Activated CD8-positive, alpha-beta T cell treated with anti-CD3 and anti-CD28 coated beads, Interleukin-2, amount 10 ng/mL, durations not matched to agents 7 days and 5 days (primary cell): ENCODE measurements around the gene GSTO2. TPM values are rescaled to one million over a fixed set of nuclear protein-coding genes. Genes with fewer than 3 reads are reported as not detected.

ENCODE experiments used
- ATAC-seq: fragments of 150-1000 bp; cut with Tn5 transposase; one replicate; pipeline ENCODE4 v1.10.0; 2021; ENCODE audit warnings: moderate library complexity
- CTCF ChIA-PET: fragments of 350-600 bp; sonication (Branson Sonifier 250); formaldehyde crosslinking; loops from one replicate; lab custom pipeline; 2021; ENCODE audit warnings: antibody characterized with exemption; lab: Charles Lee
- POLR2A ChIA-PET: fragments of 350-600 bp; sonication (Branson Sonifier 250); formaldehyde crosslinking; loops from one replicate; lab custom pipeline; 2021; ENCODE audit warnings: antibody characterized with exemption; lab: Charles Lee
- DNase-seq: peaks from one replicate; pipeline ENCODE4 v3.0.0-alpha.2; 2020
- H3K27ac Mint-ChIP-seq: one replicate; pipeline ENCODE4 v1.8.0; 2021; ENCODE audit warnings: mild to moderate bottlenecking, mixed read lengths
- H3K27me3 Mint-ChIP-seq: one replicate; pipeline ENCODE4 v1.8.0; 2021; ENCODE audit warnings: low read depth, mixed read lengths
- H3K36me3 Mint-ChIP-seq: one replicate; pipeline ENCODE4 v1.8.0; 2021; ENCODE audit warnings: low read depth, mixed read lengths
- H3K4me1 Mint-ChIP-seq: one replicate; pipeline ENCODE4 v1.8.0; 2021; ENCODE audit warnings: low read depth, mixed read lengths
- H3K4me3 Mint-ChIP-seq: one replicate; pipeline ENCODE4 v1.8.0; 2021; ENCODE audit warnings: mild to moderate bottlenecking, mixed read lengths
- H3K9me3 Mint-ChIP-seq: one replicate; pipeline ENCODE4 v1.8.0; 2022; ENCODE audit warnings: mixed read lengths; ENCODE audit not compliant: insufficient read depth
- total RNA-seq, 2 experiments: library from RNA; stranded (reverse); gene quantifications; one replicate each; pipeline ENCODE4 v1.2.3, GENCODE V29; 2021

GSTO2 gene
- total RNA-seq, 2 experiments from 2014 or later, result 0.94 to 1.2 TPM

- Mint-ChIP-seq H3K4me3 (peak overlapping the region; percentile 49), H3K9me3 (no peaks in the 10 kb centered on the region), H3K36me3 (peaks cover 38% of the 10 kb centered on the region), H3K27me3 (no peaks in the 10 kb centered on the region), H3K4me1 (peaks cover 82% of the 10 kb centered on the region), H3K27ac (peak overlapping the region; percentile 86)
- DNase-seq (peak; percentile 81), ATAC-seq (peak; percentile 20)
- POLR2A ChIA-PET, result no interaction called here
- CTCF ChIA-PET, result interaction anchor here (0.6 to 4.5 kb wide), 7 partner anchors 14 to 60 kb away, joined by 3 to 30 read pairs (median 4); partner anchors contain the start of gene CFAP58
Measured at GRCh38 chr10:104333032-104333727, 64.2 kb downstream of the GSTO2 start.

DNA sequence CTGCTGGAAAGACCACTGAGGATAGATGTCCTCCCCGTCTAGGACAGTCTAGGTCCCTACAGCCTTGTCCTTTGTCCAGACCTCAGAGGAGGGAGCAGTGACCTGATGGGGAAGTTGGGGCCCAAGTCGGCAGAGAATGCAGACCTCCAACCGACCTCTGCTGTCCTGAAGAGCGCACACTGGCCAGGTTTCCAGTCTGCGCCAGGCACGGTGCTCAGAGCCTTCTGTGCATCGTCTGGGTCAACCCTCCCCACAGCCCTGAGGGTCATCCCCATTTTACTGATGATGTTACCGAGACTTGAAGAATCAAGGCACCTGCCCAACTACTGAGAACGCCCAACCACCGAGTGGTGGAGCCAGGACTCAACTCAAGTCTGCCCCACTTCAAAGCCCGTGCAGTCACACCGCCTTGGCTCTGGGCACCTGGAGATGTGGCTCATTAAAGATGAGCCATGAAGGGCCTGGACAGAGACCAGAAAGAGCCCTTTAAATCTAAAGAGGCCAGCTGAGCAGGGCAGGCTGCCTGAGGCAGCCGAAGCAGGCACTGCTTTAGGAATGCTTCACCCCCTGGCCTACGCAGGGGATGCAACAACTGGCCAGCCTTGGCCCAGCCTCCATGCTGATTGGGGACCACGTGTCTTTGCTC lies 64.9 kb downstream of the GSTO2 start:
- Mint-ChIP-seq H3K4me1 (peaks cover 75% of the 10 kb centered on the region), H3K36me3 (peaks cover 38% of the 10 kb centered on the region), H3K9me3 (no peaks in the 10 kb centered on the region), H3K4me3 (peak overlapping the region; percentile 49), H3K27me3 (no peaks in the 10 kb centered on the region), H3K27ac (peak overlapping the region; percentile 86)
- POLR2A ChIA-PET, result no interaction called here
- no peak for ATAC-seq
- DNase-seq, result no peak
- CTCF ChIA-PET, result interaction anchor here (0.6 to 4.5 kb wide), 9 partner anchors 14 to 61 kb away, joined by 3 to 30 read pairs (median 5); partner anchors contain the start of gene CFAP58

DNA sequence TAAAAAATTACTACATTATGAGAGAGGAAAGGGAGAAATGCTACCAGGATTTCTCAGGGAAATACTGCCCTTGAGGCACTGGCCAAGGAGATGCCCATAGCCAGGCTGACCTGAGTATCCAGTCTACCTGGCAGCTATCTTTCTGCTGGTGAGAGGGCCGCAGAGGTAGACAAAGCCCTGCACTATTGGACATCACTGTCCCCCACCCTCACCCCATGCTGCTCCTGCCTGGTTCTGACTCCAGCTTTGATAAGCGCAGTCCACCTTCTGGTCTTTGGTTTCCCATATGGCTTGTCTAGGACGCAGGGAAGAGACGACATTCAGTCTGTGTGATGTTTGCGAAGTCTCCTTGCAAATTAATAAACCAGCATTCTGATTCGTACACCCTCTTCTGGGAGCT lies 65.6 kb downstream of the GSTO2 start:
- ChIA-PET POLR2A (no interaction called here), CTCF (interaction anchor here (1.0 to 4.5 kb wide), 5 partner anchors 13 to 43 kb away, joined by 5 to 30 read pairs (median 6); partner anchors contain the start of gene CFAP58)
- DNase-seq, result no peak
- ATAC-seq, result no peak
- H3K36me3 Mint-ChIP-seq, result peaks cover 35% of the 10 kb centered on the region
- no peak overlapping the region for H3K4me3 Mint-ChIP-seq
- peaks cover 75% of the 10 kb centered on the region for H3K4me1 Mint-ChIP-seq
- peak overlapping the region; percentile 40 for H3K27ac Mint-ChIP-seq
- H3K27me3 Mint-ChIP-seq, result peaks cover under 1% of the 10 kb centered on the region
- H3K9me3 Mint-ChIP-seq, result no peaks in the 10 kb centered on the region

GRCh38 chr10:104334965-104335650 lies 66.1 kb downstream of the GSTO2 start:
- Mint-ChIP-seq H3K4me3 (peak overlapping the region; percentile 30), H3K9me3 (no peaks in the 10 kb centered on the region), H3K4me1 (peaks cover 74% of the 10 kb centered on the region), H3K27ac (peak overlapping the region; percentile 54), H3K36me3 (peaks cover 35% of the 10 kb centered on the region), H3K27me3 (peaks cover 4% of the 10 kb centered on the region)
- POLR2A ChIA-PET, result no interaction called here
- no peak for ATAC-seq
- DNase-seq, result no peak
- CTCF ChIA-PET, result interaction anchor here (1.0 to 5.2 kb wide), 10 partner anchors 8 to 61 kb away, joined by 3 to 31 read pairs (median 6); partner anchors contain the start of gene CFAP58

- H3K36me3 Mint-ChIP-seq, result peaks cover 24% of the 10 kb centered on the region
- H3K9me3 Mint-ChIP-seq, result no peaks in the 10 kb centered on the region
- CTCF ChIA-PET, result interaction anchor here (0.6 to 5.2 kb wide), 17 partner anchors 7 to 68 kb away, joined by 3 to 45 read pairs (median 5); partner anchors contain the start of gene GSTO2
- peaks cover 7% of the 10 kb centered on the region for H3K27me3 Mint-ChIP-seq
- ATAC-seq, result no peak
- H3K4me1 Mint-ChIP-seq, result peaks cover 59% of the 10 kb centered on the region
- POLR2A ChIA-PET, result interaction anchor here (0.7 to 4.4 kb wide), 7 partner anchors 8 to 70 kb away, joined by 3 to 50 read pairs (median 12); partner anchors contain the start of gene CFAP58
- no peak for DNase-seq
- H3K4me3 Mint-ChIP-seq, result peak overlapping the region; percentile 94
- H3K27ac Mint-ChIP-seq, result peak overlapping the region; percentile 100
Measured at GRCh38 chr10:104336821-104337467, 68.0 kb downstream of the GSTO2 start.

- Mint-ChIP-seq H3K27ac (peak overlapping the region; percentile 100), H3K4me3 (peak overlapping the region; percentile 94), H3K27me3 (peaks cover 10% of the 10 kb centered on the region), H3K9me3 (no peaks in the 10 kb centered on the region), H3K36me3 (peaks cover 23% of the 10 kb centered on the region), H3K4me1 (peaks cover 55% of the 10 kb centered on the region)
- POLR2A ChIA-PET, result interaction anchor here (0.8 to 4.4 kb wide), 18 partner anchors 8 to 421 kb away, joined by 3 to 50 read pairs (median 6); partner anchors contain the start of genes CFAP58, GSTO1 and GSTO2
- CTCF ChIA-PET, result interaction anchor here (0.6 to 5.2 kb wide), 16 partner anchors 8 to 216 kb away, joined by 3 to 45 read pairs (median 6); partner anchors contain the start of genes CFAP58, GSTO2 and SFR1
- DNase-seq (no peak), ATAC-seq (peak; percentile 43)
Measured at GRCh38 chr10:104337521-104337984, 68.6 kb downstream of the GSTO2 start.

DNA sequence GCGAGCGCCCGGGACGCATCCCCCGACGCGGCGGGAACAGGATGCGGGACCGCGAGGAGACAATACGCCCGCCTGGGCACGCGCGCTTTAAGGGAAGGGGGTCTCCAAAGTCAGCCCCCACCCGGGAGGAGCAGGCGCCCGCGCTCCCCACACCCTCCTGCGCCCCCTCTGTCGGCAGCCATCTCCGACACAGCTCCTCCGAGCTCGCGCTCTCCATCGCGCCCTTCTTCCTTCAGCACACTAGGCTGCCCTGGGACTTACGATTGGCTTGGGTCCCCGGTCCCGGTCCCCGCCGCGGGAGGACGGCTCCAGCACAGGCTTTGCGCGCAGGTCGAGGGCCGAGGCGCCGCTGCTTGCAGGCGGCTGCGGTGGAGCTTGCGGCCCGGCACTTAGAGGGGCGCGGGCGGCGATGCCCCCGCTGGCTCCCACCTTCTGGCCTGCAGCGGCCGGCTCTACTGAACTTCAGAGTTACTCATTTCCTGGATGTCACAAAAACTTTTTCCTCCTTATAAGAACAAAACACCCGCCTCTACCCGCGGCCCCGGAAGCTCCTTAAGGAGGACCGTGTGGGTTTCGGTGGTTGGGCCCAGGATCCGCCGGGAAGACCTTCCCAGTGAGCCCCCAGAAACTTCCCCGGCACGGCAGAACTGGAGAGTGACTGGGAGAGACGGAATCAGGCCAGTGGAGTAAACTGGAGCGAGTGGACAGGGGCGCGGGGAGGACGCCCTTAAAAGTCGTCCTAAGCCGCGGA lies 69.2 kb downstream of the GSTO2 start, which contains the start of gene ITPRIP:
TSS of gene ITPRIP (minus strand) at position 481 of the 751 bp plus-strand sequence. CDS start 22,414 bp downstream, outside the sequence.
- DNase-seq, result peak; percentile 82
- CTCF ChIA-PET, result interaction anchor here (0.6 to 5.2 kb wide), 19 partner anchors 9 to 217 kb away, joined by 3 to 45 read pairs (median 5); partner anchors contain the start of genes CFAP58, GSTO2 and SFR1
- peak; percentile 79 for ATAC-seq
- H3K27ac Mint-ChIP-seq, result peak within 1 kb of the TSS; percentile 100
- H3K36me3 Mint-ChIP-seq, result peaks cover 17% of the 10 kb centered on the region
- H3K27me3 Mint-ChIP-seq, result peaks cover 10% of the 10 kb centered on the region
- POLR2A ChIA-PET, result interaction anchor here (0.8 to 4.4 kb wide), 19 partner anchors 9 to 421 kb away, joined by 3 to 50 read pairs (median 5); partner anchors contain the start of genes CFAP58, GSTO1 and GSTO2
- peaks cover 49% of the 10 kb centered on the region for H3K4me1 Mint-ChIP-seq
- peak within 1 kb of the TSS; percentile 94 for H3K4me3 Mint-ChIP-seq
- H3K9me3 Mint-ChIP-seq, result no peaks in the 10 kb centered on the region

DNA sequence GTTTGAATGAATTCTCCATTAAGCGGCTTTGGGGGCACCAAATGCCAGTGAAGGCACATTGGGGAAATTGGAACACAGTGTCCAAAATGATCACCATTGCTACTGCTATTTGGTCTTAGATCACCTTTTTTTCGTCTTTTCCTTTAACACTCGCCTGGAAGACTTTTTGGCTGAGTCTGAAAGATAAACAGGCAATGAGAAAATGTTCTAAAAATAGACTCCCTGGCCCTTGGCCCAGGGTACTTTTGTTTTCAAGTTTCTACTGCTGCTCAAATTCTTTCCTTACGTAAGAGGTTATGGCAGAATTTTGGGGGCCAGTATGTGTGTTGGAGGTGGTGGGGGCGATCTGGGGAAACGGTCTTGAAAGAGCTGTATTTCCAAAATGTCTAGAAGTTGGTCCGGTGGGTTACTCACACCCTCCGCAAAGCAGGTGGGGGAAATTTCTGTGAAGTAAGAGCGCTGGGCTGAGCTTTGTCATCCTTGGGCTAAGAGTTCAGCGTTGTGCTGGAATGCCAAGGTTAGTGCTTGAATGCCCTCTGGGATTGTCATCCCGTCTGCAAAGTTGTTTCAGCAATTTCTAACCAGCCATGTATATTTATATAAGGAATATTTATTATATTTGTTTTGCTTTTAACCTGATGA lies 70.6 kb downstream of the GSTO2 start:
- DNase-seq (peak; percentile 21), ATAC-seq (no peak)
- Mint-ChIP-seq H3K9me3 (no peaks in the 10 kb centered on the region), H3K4me3 (peak overlapping the region; percentile 94), H3K4me1 (peaks cover 35% of the 10 kb centered on the region), H3K27ac (peak overlapping the region; percentile 100), H3K27me3 (peaks cover 10% of the 10 kb centered on the region), H3K36me3 (peaks cover 13% of the 10 kb centered on the region)
- POLR2A ChIA-PET, result interaction anchor here (0.7 to 4.4 kb wide), 7 partner anchors 10 to 71 kb away, joined by 3 to 50 read pairs (median 7); partner anchors contain the start of genes CFAP58 and GSTO2
- CTCF ChIA-PET, result interaction anchor here (0.7 to 5.2 kb wide), 7 partner anchors 11 to 66 kb away, joined by 3 to 45 read pairs (median 15); partner anchors contain the start of gene CFAP58

DNA sequence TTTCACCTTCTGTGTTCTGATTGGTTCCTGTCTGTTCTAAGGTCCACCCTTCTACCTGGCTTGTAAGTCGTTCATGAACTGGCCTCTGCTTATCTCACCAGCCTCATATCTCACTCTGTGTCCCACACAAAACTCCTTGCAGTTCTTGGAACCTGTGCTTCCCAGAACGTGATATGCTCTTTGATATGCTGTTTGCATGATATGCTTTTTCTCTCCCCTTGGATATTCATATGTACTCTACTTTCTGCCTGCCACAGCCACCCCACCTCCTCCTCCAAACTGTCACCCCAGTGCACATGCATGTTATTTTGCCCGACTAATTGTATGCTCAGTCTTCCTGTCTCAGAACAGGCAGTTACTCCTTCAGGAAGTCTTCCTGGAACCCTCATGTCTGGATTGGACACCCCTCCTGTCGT lies 71.1 kb downstream of the GSTO2 start:
- CTCF ChIA-PET, result interaction anchor here (1.2 to 5.2 kb wide), 5 partner anchors 11 to 66 kb away, joined by 3 to 31 read pairs (median 15); partner anchors contain the start of gene CFAP58
- ATAC-seq, result no peak
- H3K9me3 Mint-ChIP-seq, result no peaks in the 10 kb centered on the region
- DNase-seq, result peak; percentile 17
- no peak overlapping the region for H3K4me3 Mint-ChIP-seq
- peaks cover 10% of the 10 kb centered on the region for H3K27me3 Mint-ChIP-seq
- peaks cover 8% of the 10 kb centered on the region for H3K36me3 Mint-ChIP-seq
- peaks cover 30% of the 10 kb centered on the region for H3K4me1 Mint-ChIP-seq
- no peak overlapping the region for H3K27ac Mint-ChIP-seq
- POLR2A ChIA-PET, result interaction anchor here (3.7 to 4.4 kb wide), 2 partner anchors 11 to 32 kb away, joined by 33 to 50 read pairs; partner anchors contain the start of gene CFAP58
